CD14-positive monocyte (primary cell): ENCODE results near the gene KCNQ1OT1. TPM values are rescaled to one million over a fixed set of nuclear protein-coding genes. Genes with fewer than 3 reads are reported as not detected.

Experiments used
- DNase-seq, 3 donors: peaks; one replicate each; pipeline ENCODE4 v3.0.0-alpha.2; 2011 to 2022
- H2AFZ ChIP-seq: 2 replicates; pipeline ENCODE4 v1.6.0; 2012; ENCODE audit warnings: mild to moderate bottlenecking, low read depth, low read length, inconsistent platforms; ENCODE audit not compliant: insufficient read depth, poor library complexity, severe bottlenecking
- H3K27ac ChIP-seq, 2 donors: 1 replicate in 1 of 2; 2 replicates in 1 of 2; pipeline ENCODE4 v1.5.1; 2012 to 2013; ENCODE audit warnings: low read length in 2 of 2, control low read depth in 1 of 2, inconsistent platforms in 1 of 2, low read depth in 1 of 2, mild to moderate bottlenecking in 1 of 2
- H3K27me3 ChIP-seq, 2 donors: one replicate each; pipeline versions ENCODE4 v1.6.0 to v1.6.1; 2011 to 2013; ENCODE audit warnings: low read length in 2 of 2; ENCODE audit not compliant: control insufficient read depth in 2 of 2, insufficient read depth in 2 of 2
- H3K36me3 ChIP-seq, 2 donors: replicated peaks in 1 of 2; 1 replicate in 1 of 2; 2 replicates in 1 of 2; pipeline versions ENCODE4 v1.5.1 to v1.6.1; 2012 to 2013; ENCODE audit warnings: low read length in 2 of 2, control low read depth in 1 of 2, inconsistent platforms in 1 of 2, mild to moderate bottlenecking in 1 of 2; ENCODE audit not compliant: insufficient read depth in 2 of 2, control insufficient read depth in 1 of 2
- H3K4me1 ChIP-seq, 2 donors: 1 replicate in 1 of 2; 2 replicates in 1 of 2; pipeline versions ENCODE4 v1.5.1 to v1.6.1; 2012 to 2013; ENCODE audit warnings: low read length in 2 of 2, control low read depth in 1 of 2, inconsistent platforms in 1 of 2, mild to moderate bottlenecking in 1 of 2, moderate library complexity in 1 of 2; ENCODE audit not compliant: insufficient read depth in 2 of 2, control insufficient read depth in 1 of 2
- H3K4me2 ChIP-seq: replicated peaks from 2 replicates; pipeline ENCODE3; 2012; ENCODE audit warnings: low read length, moderate library complexity, mild to moderate bottlenecking; ENCODE audit not compliant: poor library complexity, severe bottlenecking; ENCODE audit errors: extremely low read depth
- H3K4me3 ChIP-seq, 3 experiments: fragments of 200-600 bp in 1 of 3; sonication (generic) in 1 of 3; replicated peaks in 1 of 3; 1 replicate in 2 of 3; 2 replicates in 1 of 3; pipeline ENCODE4 v1.5.1; 2011 to 2013; ENCODE audit warnings: low read length in 3 of 3, mild to moderate bottlenecking in 3 of 3, control low read depth in 2 of 3, low read depth in 2 of 3, inconsistent platforms in 1 of 3, moderate library complexity in 1 of 3
- H3K79me2 ChIP-seq: 2 replicates; pipeline ENCODE4 v1.6.0; 2012; ENCODE audit warnings: mild to moderate bottlenecking, control low read depth, inconsistent platforms, low read length, moderate library complexity; ENCODE audit not compliant: insufficient read depth
- H3K9ac ChIP-seq: 2 replicates; pipeline ENCODE4 v1.6.0; 2017; ENCODE audit warnings: low read length, mild to moderate bottlenecking; ENCODE audit not compliant: insufficient read depth, poor library complexity, severe bottlenecking
- H3K9me3 ChIP-seq, 2 donors: replicated peaks in 1 of 2; 1 replicate in 1 of 2; 2 replicates in 1 of 2; pipeline versions ENCODE4 v1.5.1 to v1.6.1; 2012 to 2013; ENCODE audit warnings: low read length in 2 of 2, control low read depth in 1 of 2; ENCODE audit not compliant: control insufficient read depth in 1 of 2, insufficient read depth in 1 of 2
- H4K20me1 ChIP-seq: 2 replicates; pipeline ENCODE4 v1.6.0; 2012; ENCODE audit warnings: mild to moderate bottlenecking, low read length, control low read depth, moderate library complexity; ENCODE audit not compliant: insufficient read depth
- H3K27ac Mint-ChIP-seq, 7 donors: one replicate each; pipeline ENCODE4 v1.8.0; 2020; ENCODE audit warnings: mild to moderate bottlenecking in 7 of 7, mixed read lengths in 7 of 7, moderate library complexity in 6 of 7, inconsistent platforms in 2 of 7
- H3K27me3 Mint-ChIP-seq, 3 donors: one replicate each; pipeline ENCODE4 v1.8.0; 2021 to 2022; ENCODE audit warnings: low read depth in 3 of 3, mild to moderate bottlenecking in 3 of 3, mixed read lengths in 3 of 3, moderate library complexity in 3 of 3, inconsistent platforms in 1 of 3
- H3K36me3 Mint-ChIP-seq, 2 donors: one replicate each; pipeline ENCODE4 v1.8.0; 2020; ENCODE audit warnings: mixed read lengths in 2 of 2, inconsistent platforms in 1 of 2, mild to moderate bottlenecking in 1 of 2
- H3K4me1 Mint-ChIP-seq: one replicate; pipeline ENCODE4 v1.8.0; 2020; ENCODE audit warnings: mild to moderate bottlenecking, mixed read lengths
- H3K4me3 Mint-ChIP-seq, 2 donors: one replicate each; pipeline ENCODE4 v1.8.0; 2020; ENCODE audit warnings: mild to moderate bottlenecking in 2 of 2, mixed read lengths in 2 of 2, moderate library complexity in 1 of 2
- H3K9me3 Mint-ChIP-seq, 7 donors: one replicate each; pipeline ENCODE4 v1.8.0; 2020 to 2022; ENCODE audit warnings: mixed read lengths in 7 of 7, mild to moderate bottlenecking in 6 of 7, moderate library complexity in 6 of 7, inconsistent platforms in 2 of 7
- CTCF ChIP-seq: fragments of 200-600 bp; IDR thresholded peaks from one replicate; pipeline ENCODE4 v1.8.0; 2022; ENCODE audit warnings: antibody characterized with exemption, mild to moderate bottlenecking
- WGBS: methylation state at CpG from one replicate; pipeline ENCODE4 v1.1.5; 2013; ENCODE audit warnings: missing lambda C conversion rate; ENCODE audit not compliant: insufficient coverage; 5-methylcytosine and 5-hydroxymethylcytosine counted together
- intact Hi-C, 2 donors: fragments of 100-400 bp; cut with micrococcal nuclease; formaldehyde crosslinking; loops; one replicate each; pipeline versions ENCODE4 v1.15.0 to v1.15.1; 2023
- polyA plus RNA-seq, 3 donors: library from polyadenylated mRNA; depleted of rRNA in 1 of 3; unstranded in 2 of 3; stranded (reverse) in 1 of 3; fragments of 300-500 nt in 2 of 3; fragments of >200 nt in 1 of 3; fragmentation: Illumina TruSeq in 2 of 3; gene quantifications; 1 replicate in 2 of 3; 2 replicates in 1 of 3; pipeline ENCODE4 v1.2.3, GENCODE V29; 2012 to 2021

KCNQ1OT1 gene
- polyA plus RNA-seq, 3 donors, result 0.01 to 0.04 (median 0.03) TPM

GRCh38 chr11:2711161-2711560 is 11.4 kb upstream of the KCNQ1OT1 start:
- Histone ChIP-seq H3K9ac (no peak overlapping the region), H3K4me3 (no peak overlapping the region), H3K36me3 (peaks cover 7 to 21% of the 10 kb centered on the region in 2 donors), H4K20me1 (peaks cover 90% of the 10 kb centered on the region), H3K9me3 (no peaks in the 10 kb centered on the region), H3K27ac (no peak overlapping the region), H2AFZ (no peak overlapping the region), H3K27me3 (no peaks in the 10 kb centered on the region), H3K4me2 (no peak overlapping the region), H3K79me2 (no peaks in the 10 kb centered on the region), H3K4me1 (no peaks in the 10 kb centered on the region)
- peaks cover 27 to 31% of the 10 kb centered on the region in 2 donors for H3K36me3 Mint-ChIP-seq
- no peak overlapping the region for H3K4me3 Mint-ChIP-seq
- 55% methylated on average over 6 of the region's 6 CpGs for WGBS
- no peak for TF ChIP-seq CTCF
- no peak for DNase-seq
- no peaks in the 10 kb centered on the region for H3K27me3 Mint-ChIP-seq
- no peak overlapping the region for H3K27ac Mint-ChIP-seq
- peaks cover 0 to 2% (median 0%) of the 10 kb centered on the region in 7 donors for H3K9me3 Mint-ChIP-seq
- peaks cover 12% of the 10 kb centered on the region for H3K4me1 Mint-ChIP-seq
- intact Hi-C loops, result no loop called here

- peaks cover 0 to 7% of the 10 kb centered on the region in 2 donors for H3K9me3 ChIP-seq
- H3K36me3 ChIP-seq, result peaks cover 7 to 20% of the 10 kb centered on the region in 2 donors
- TF ChIP-seq CTCF, result no peak
- peaks cover 0 to 7% (median 2%) of the 10 kb centered on the region in 7 donors for H3K9me3 Mint-ChIP-seq
- H3K79me2 ChIP-seq, result no peaks in the 10 kb centered on the region
- no peak overlapping the region for H3K27ac ChIP-seq
- 8% methylated on average over 7 of the region's 8 CpGs for WGBS
- no peak overlapping the region for H3K4me3 Mint-ChIP-seq
- DNase-seq, result no peak
- no peaks in the 10 kb centered on the region for H3K27me3 ChIP-seq
- no peaks in the 10 kb centered on the region for H3K4me1 ChIP-seq
- H4K20me1 ChIP-seq, result peaks cover 90% of the 10 kb centered on the region
- H3K27me3 Mint-ChIP-seq, result peaks cover 0 to 2% (median 0%) of the 10 kb centered on the region in 3 donors
- intact Hi-C loops, result no loop called here
- no peak overlapping the region for H2AFZ ChIP-seq
- no peak overlapping the region for H3K9ac ChIP-seq
- H3K27ac Mint-ChIP-seq, result no peak overlapping the region
- peaks cover 12% of the 10 kb centered on the region for H3K4me1 Mint-ChIP-seq
- peaks cover 31 to 37% of the 10 kb centered on the region in 2 donors for H3K36me3 Mint-ChIP-seq
- H3K4me3 ChIP-seq, result no peak overlapping the region
- no peak overlapping the region for H3K4me2 ChIP-seq
Measured at GRCh38 chr11:2709429-2709828, 9.6 kb upstream of the KCNQ1OT1 start.
